HTERT RPE-1 (cell line): Measurements from ENCODE around the gene SLC2A11.
"Not testable (repeated sequence)": the region's sequence is repeated elsewhere in the genome, so short reads cannot be mapped to it uniquely, and the experiment has no call there.

Source experiments
- in situ Hi-C: fragments of 300-500 bp; cut with MboI; formaldehyde crosslinking; loops from 4 replicates; pipeline ENCODE4 v1.14.3; 2020; ENCODE audit warnings: low sequenced_read_pairs

SLC2A11 gene

GRCh38 chr22:23845265-23846080 is 12.2 kb upstream of the SLC2A11 start:
- in situ Hi-C loops: no loop called here

GRCh38 chr22:23846081-23846469 is 11.6 kb upstream of the SLC2A11 start:
- in situ Hi-C loops: no loop called here

GRCh38 chr22:23847310-23847920 is 10.3 kb upstream of the SLC2A11 start:
- in situ Hi-C loops: no loop called here

- in situ Hi-C loops: no loop called here
Measured at GRCh38 chr22:23847991-23848864, 9.4 kb upstream of the SLC2A11 start.

- in situ Hi-C loops: no loop called here
Measured at GRCh38 chr22:23849009-23850006, 8.4 kb upstream of the SLC2A11 start.

GRCh38 chr22:23850136-23850611 is 7.5 kb upstream of the SLC2A11 start:
- in situ Hi-C loops: no loop called here

- in situ Hi-C loops: no loop called here
Measured at GRCh38 chr22:23856721-23857605, 712 bp upstream of the SLC2A11 start.

GRCh38 chr22:23858484-23858815 is 775 bp downstream of the SLC2A11 start:
- in situ Hi-C loops: no loop called here

- in situ Hi-C loops: no loop called here
Measured at GRCh38 chr22:23859201-23859600, 1.5 kb downstream of the SLC2A11 start.

- in situ Hi-C loops: not testable (repeated sequence)
Measured at GRCh38 chr22:23860187-23860586, 2.5 kb downstream of the SLC2A11 start.

GRCh38 chr22:23862103-23862502 is 4.4 kb downstream of the SLC2A11 start:
- in situ Hi-C loops: no loop called here

- in situ Hi-C loops: not testable (repeated sequence)
Measured at GRCh38 chr22:23864499-23865154, 7.0 kb downstream of the SLC2A11 start.

GRCh38 chr22:23868580-23868979 is 10.9 kb downstream of the SLC2A11 start:
- in situ Hi-C loops: no loop called here

- in situ Hi-C loops: no loop called here
Measured at GRCh38 chr22:23874871-23875270, 17.2 kb downstream of the SLC2A11 start.

GRCh38 chr22:23875801-23876200 is 18.1 kb downstream of the SLC2A11 start:
- in situ Hi-C loops: no loop called here

GRCh38 chr22:23877566-23877965 is 19.9 kb downstream of the SLC2A11 start:
- in situ Hi-C loops: no loop called here

GRCh38 chr22:23878219-23878618 is 20.5 kb downstream of the SLC2A11 start:
- in situ Hi-C loops: no loop called here

- in situ Hi-C loops: no loop called here
Measured at GRCh38 chr22:23882370-23882769, 24.7 kb downstream of the SLC2A11 start.

GRCh38 chr22:23883658-23884057 is 26.0 kb downstream of the SLC2A11 start:
- in situ Hi-C loops: no loop called here
